K562 (cell line): ENCODE data around the gene LEPROT. TPM values are rescaled to one million over a fixed set of nuclear protein-coding genes. Genes with fewer than 3 reads are reported as not detected.

Experiments used
- ATAC-seq: fragments of 200-7000 bp; cut with Tn5 transposase; 3 replicates; pipeline ENCODE4 v1.9.1; 2020; ENCODE audit warnings: moderate library complexity
- BruUV-seq: library from RNA; stranded (reverse); fragments of 400-500 nt; replicated peaks from 2 replicates; lab custom pipeline; 2021; lab: Mats Ljungman, UMichigan
- CTCF ChIA-PET: fragments of 300-600 bp; formaldehyde crosslinking; extraction: SDS; loops from one replicate; lab custom pipeline; 2021; ENCODE audit warnings: low intra/inter-chr PET ratio; lab: Yijun Ruan, JAX
- POLR2A ChIA-PET: fragments of 300-600, 350-650 bp; sonication (Branson Sonifier 250); formaldehyde crosslinking; extraction: SDS; loops from one replicate; lab custom pipeline; 2021; ENCODE audit warnings: antibody characterized with exemption, inconsistent platforms; lab: Yijun Ruan, JAX
- DNase-seq, 4 experiments: peaks; one replicate each; pipeline versions ENCODE4 v3.0.0 to v3.0.0-alpha.2; 2011 to 2018; ENCODE audit warnings: low spot score in 3 of 4, mixed read lengths in 3 of 4; ENCODE audit errors: extremely low read depth in 1 of 4
- FAIRE-seq: peaks from 2 replicates; lab custom pipeline; 2011; peaks lifted over from hg19 to GRCh38; lab: Jason Lieb, UNC
- H2AFZ ChIP-seq: 2 replicates; pipeline ENCODE4 v1.6.0; 2011; ENCODE audit warnings: low read depth, low read length, control low read depth, inconsistent platforms
- H3K27ac ChIP-seq: fragments of 200-600 bp; 3 replicates; pipeline ENCODE4 v1.8.0; 2011; ENCODE audit warnings: low read depth, mild to moderate bottlenecking, control low read depth, inconsistent platforms, low read length, moderate library complexity, mixed read lengths; ENCODE audit errors: extremely low read depth
- H3K27me3 ChIP-seq, 2 experiments: fragments of 300-600 bp in 1 of 2; 2 replicates in 1 of 2; 3 replicates in 1 of 2; pipeline versions ENCODE4 v1.6.0 to v1.8.0; 2011; ENCODE audit warnings: inconsistent platforms in 2 of 2, low read length in 2 of 2, mild to moderate bottlenecking in 1 of 2, mixed read lengths in 1 of 2, moderate library complexity in 1 of 2; ENCODE audit not compliant: control insufficient read depth in 2 of 2, insufficient read depth in 2 of 2
- H3K36me3 ChIP-seq: fragments of 300-600 bp; 3 replicates; pipeline ENCODE4 v1.8.0; 2011; ENCODE audit warnings: mild to moderate bottlenecking, low read length, inconsistent platforms; ENCODE audit not compliant: control insufficient read depth, insufficient read depth
- H3K4me1 ChIP-seq, 2 experiments: fragments of 200-600 bp in 1 of 2; replicated peaks in 1 of 2; 2 replicates in 1 of 2; 3 replicates in 1 of 2; pipeline versions ENCODE4 v1.5.1 to v1.8.0; 2011; ENCODE audit warnings: inconsistent platforms in 2 of 2, low read length in 2 of 2, mild to moderate bottlenecking in 1 of 2, mixed read lengths in 1 of 2, moderate library complexity in 1 of 2; ENCODE audit not compliant: control insufficient read depth in 2 of 2, insufficient read depth in 2 of 2
- H3K4me2 ChIP-seq: 2 replicates; pipeline ENCODE4 v1.6.1; 2011; ENCODE audit warnings: low read length, control low read depth, inconsistent platforms, mixed read lengths; ENCODE audit not compliant: insufficient read depth
- H3K4me3 ChIP-seq: fragments of 200-600 bp; sonication (generic), shearing (Covaris generic); 2 replicates; pipeline ENCODE4 v1.5.1; 2016; ENCODE audit warnings: control low read depth, inconsistent platforms
- H3K79me2 ChIP-seq: fragments of 200-600 bp; 3 replicates; pipeline ENCODE4 v1.8.0; 2011; ENCODE audit warnings: low read length, inconsistent platforms; ENCODE audit not compliant: control insufficient read depth, insufficient read depth
- H3K9ac ChIP-seq, 2 experiments: 2 replicates each; pipeline versions ENCODE4 v1.6.0 to v1.6.1; 2011; ENCODE audit warnings: low read depth in 2 of 2, low read length in 2 of 2, control low read depth in 1 of 2, inconsistent platforms in 1 of 2, mild to moderate bottlenecking in 1 of 2, mixed read lengths in 1 of 2; ENCODE audit not compliant: insufficient read depth in 1 of 2
- H3K9me1 ChIP-seq: one replicate; pipeline ENCODE4 v1.6.0; 2011; ENCODE audit warnings: inconsistent platforms, mild to moderate bottlenecking, low read length, moderate library complexity; ENCODE audit not compliant: control insufficient read depth, insufficient read depth
- H3K9me3 ChIP-seq: replicated peaks from 2 replicates; pipeline ENCODE4 v1.5.1; 2011; ENCODE audit warnings: low read depth, low read length, inconsistent platforms; ENCODE audit not compliant: control insufficient read depth, insufficient read depth
- H4K20me1 ChIP-seq: replicated peaks from 2 replicates; pipeline ENCODE4 v1.6.1; 2011; ENCODE audit warnings: low read length, inconsistent platforms, mixed read lengths; ENCODE audit not compliant: control insufficient read depth, insufficient read depth
- ARID3A ChIP-seq: IDR thresholded peaks from 2 replicates; pipeline ENCODE4 v1.6.1; 2012; ENCODE audit warnings: low read depth, low read length, improper control_type of control experiment, borderline replicate concordance
- CBFA2T3 ChIP-seq: fragments of 450-650 bp; IDR thresholded peaks from 2 replicates; pipeline ENCODE4 v1.6.1; 2017
- CXXC5 ChIP-seq: fragments of 250-450 bp; sonication (Bioruptor Pico); IDR thresholded peaks from 2 replicates; pipeline ENCODE4 v1.8.0; 2022; ENCODE audit warnings: inconsistent platforms, mild to moderate bottlenecking, moderate library complexity
- FOXA3 ChIP-seq, 2 experiments: fragments of 450-650 bp in 1 of 2; sonication (generic) in 1 of 2; formaldehyde crosslinking; IDR thresholded peaks in 1 of 2; conservative IDR thresholded peaks in 1 of 2; 2 replicates each; pipeline versions ENCODE4 v1.4.0 to v1.8.0; 2020 to 2022; ENCODE audit warnings: mild to moderate bottlenecking in 2 of 2, missing genetic modification reagents in 1 of 2
- FOXJ2 ChIP-seq: fragments of 200-800 bp; sonication (Bioruptor generic); IDR thresholded peaks from 2 replicates; pipeline ENCODE4 v1.6.1; 2016; ENCODE audit warnings: missing genetic modification characterization, missing compliant biosample characterization
- HDAC8 ChIP-seq: fragments of 450-650 bp; IDR thresholded peaks from 2 replicates; pipeline ENCODE4 v1.6.1; 2016; ENCODE audit warnings: mild to moderate bottlenecking, missing genetic modification characterization, moderate library complexity, missing compliant biosample characterization
- JUND ChIP-seq, 2 experiments: IDR thresholded peaks; 2 replicates in 1 of 2; 3 replicates in 1 of 2; pipeline ENCODE4 v1.6.1; 2011; ENCODE audit warnings: borderline replicate concordance in 2 of 2, low read depth in 2 of 2, low read length in 2 of 2, improper control_type of control experiment in 1 of 2, missing biosample characterization in 1 of 2, missing genetic modification characterization in 1 of 2, missing genetic modification reagents in 1 of 2
- LARP7 ChIP-seq: fragments of 450-650 bp; IDR thresholded peaks from 2 replicates; pipeline ENCODE4 v1.6.1; 2016
- MBD2 ChIP-seq: sonication (generic); IDR thresholded peaks from 2 replicates; pipeline ENCODE4 v1.6.1; 2016; ENCODE audit warnings: low read depth, borderline replicate concordance
- SP1 ChIP-seq: sonication (generic); formaldehyde crosslinking; IDR thresholded peaks from 2 replicates; pipeline ENCODE4 v1.8.1; 2022; ENCODE audit warnings: mild to moderate bottlenecking, missing genetic modification reagents
- STAT5A ChIP-seq: IDR thresholded peaks from 2 replicates; pipeline ENCODE4 v1.6.1; 2012; ENCODE audit warnings: low read length, inconsistent platforms, borderline replicate concordance
- SUPT5H ChIP-seq: fragments of 450-650 bp; IDR thresholded peaks from 2 replicates; pipeline ENCODE4 v1.6.1; 2016
- TAL1 ChIP-seq: fragments of 450-650 bp; IDR thresholded peaks from 2 replicates; pipeline ENCODE4 v1.6.1; 2016; ENCODE audit warnings: mild to moderate bottlenecking
- TARDBP ChIP-seq: fragments of 450-650 bp; IDR thresholded peaks from 2 replicates; pipeline ENCODE4 v1.6.1; 2016
- TCF3 ChIP-seq: sonication (generic); formaldehyde crosslinking; IDR thresholded peaks from 2 replicates; pipeline ENCODE4 v1.4.0; 2020; ENCODE audit warnings: mild to moderate bottlenecking, missing genetic modification reagents
- UBTF ChIP-seq, 2 experiments: IDR thresholded peaks; 2 replicates each; pipeline ENCODE4 v1.6.1; 2012; ENCODE audit warnings: improper control_type of control experiment in 2 of 2, low read depth in 2 of 2, low read length in 2 of 2, borderline replicate concordance in 1 of 2
- ZFX ChIP-seq: sonication (generic); formaldehyde crosslinking; IDR thresholded peaks from 2 replicates; pipeline ENCODE4 v1.8.0; 2022; ENCODE audit warnings: mild to moderate bottlenecking, missing genetic modification reagents, moderate library complexity
- ZNF507 ChIP-seq: conservative IDR thresholded peaks from 2 replicates; pipeline ENCODE4 v1.6.1; 2017; ENCODE audit warnings: missing genetic modification characterization, missing compliant biosample characterization
- WGBS: fragments of 100-300 bp; shearing (Covaris generic); methylation state at CpG from one replicate; pipeline ENCODE4 v1.1.6; 2016; ENCODE audit warnings: low coverage, mixed read lengths; ENCODE audit not compliant: insufficient coverage; ENCODE audit errors: missing lambda C conversion rate; 5-methylcytosine and 5-hydroxymethylcytosine counted together
- in situ Hi-C: fragments of 300-500 bp; cut with MboI; formaldehyde crosslinking; loops from 4 replicates; pipeline ENCODE4 v1.15.0; 2018; ENCODE audit warnings: inconsistent platforms, mixed read lengths
- intact Hi-C: fragments of 100-400 bp; cut with micrococcal nuclease; formaldehyde crosslinking; loops from 2 replicates; pipeline ENCODE4 v1.14.2; 2022
- polyA plus RNA-seq, 8 experiments: library from polyadenylated mRNA; depleted of rRNA in 4 of 8; stranded (reverse) in 5 of 8; unstranded in 3 of 8; fragments of >200 nt; fragmentation: Nextera tagmentation in 2 of 8; fragmentation: Illumina TruSeq in 1 of 8; extraction: Ambion mirVana in 2 of 8; extraction: Trizol in 1 of 8; gene quantifications; 2 replicates each; pipeline versions ENCODE4 v1.2.1 to v1.2.3, GENCODE V29; 2011 to 2014; ENCODE audit warnings: inconsistent platforms in 1 of 8, missing spikeins in 1 of 8
- total RNA-seq, 7 experiments: library from RNA; depleted of rRNA in 6 of 7; stranded (reverse); fragments of >200 nt in 6 of 7; fragmentation: Illumina TruSeq in 2 of 7; extraction: Trizol in 2 of 7; gene quantifications; 2 replicates each; pipeline versions ENCODE4 v1.2.1 to v1.2.3, GENCODE V29; 2011 to 2021; ENCODE audit warnings: low replicate concordance in 1 of 7

LEPROT gene
- total and polyA plus RNA-seq, 9 of the 15 experiments (the other 6 are each of a cell fraction or from before 2014, with no cell fraction given): 28.1 to 97.5 (median 45.8) TPM

GRCh38 chr1:65469126-65469888 lies 48.8 kb downstream of the LEPROT start:
- POLR2A ChIA-PET: interaction anchor here (1.9 to 2.3 kb wide), 2 partner anchors 10 to 22 kb away, joined by 7 to 13 read pairs; no protein-coding TSS in a partner anchor
- Histone ChIP-seq H3K27ac (peak overlapping the region; percentile 71), H3K79me2 (peaks cover 50% of the 10 kb centered on the region), H2AFZ (peak overlapping the region; percentile 41), H3K27me3 (no peaks in the 10 kb centered on the region), H3K9me3 (peaks cover 6% of the 10 kb centered on the region; the same call in 1 of the 2 replicates), H3K4me1 (peaks cover 7 to 50% of the 10 kb centered on the region in 2 experiments), H3K4me3 (no peak overlapping the region), H3K36me3 (peaks cover 34% of the 10 kb centered on the region), H4K20me1 (no peaks in the 10 kb centered on the region), H3K9me1 (no peaks in the 10 kb centered on the region), H3K4me2 (peak overlapping the region; percentile 66), H3K9ac (peak overlapping the region in 1 of 2 experiments; percentile 47; a peak in 3 of 4 replicates)
- CTCF ChIA-PET: no interaction called here
- FAIRE-seq (peak; percentile 6), DNase-seq (peak in 2 of 4 experiments; percentile 48 to 72), ATAC-seq (peak; percentile 60)
- in situ Hi-C loops: no loop called here
- WGBS: 11% methylated on average over 4 of the region's 4 CpGs
- no TSS peak for BruUV-seq
- intact Hi-C loops: no loop called here
- TF ChIP-seq JUND (IDR thresholded peaks at IDR 0.05; ENCODE audit: borderline replicate concordance, low read depth, low read length) (0 out of 2 replicates have a peak, but pooled peaks have one; percentile 10), JUND (tag; IDR thresholded peaks at IDR 0.05; ENCODE audit: borderline replicate concordance, low read depth, low read length) (no peak; the same call in 2 of the 3 replicates), ARID3A (0 out of 2 replicates have a peak, but pooled peaks have one; percentile 43), LARP7 (no peak), ZFX (CRISPR knock-in tag) (peak; percentile 54), ZNF507 (tag) (no peak), FOXA3 (CRISPR knock-in tag; conservative IDR thresholded peaks at IDR 0.05 in 1 of 2, IDR thresholded peaks at IDR 0.05 in 1 of 2) (0 out of 4 replicates have a peak, but pooled peaks of 1 of the 2 experiments have one; percentile 11), SUPT5H (no peak), TARDBP (no peak), SP1 (CRISPR knock-in tag) (0 out of 2 replicates have a peak, but pooled peaks have one; percentile 18), UBTF (IDR thresholded peaks at IDR 0.05; ENCODE audit: borderline replicate concordance in 1 of 2, low read depth in 2 of 2, low read length in 2 of 2) (no peak), CBFA2T3 (peak; percentile 86), TCF3 (CRISPR knock-in tag) (peak; percentile 62), TAL1 (peak; percentile 64), STAT5A (0 out of 2 replicates have a peak, but pooled peaks have one; percentile 23), FOXJ2 (tag) (peak; percentile 50; the same call in 1 of the 2 replicates), CXXC5 (peak; percentile 50; the same call in 1 of the 2 replicates), MBD2 (0 out of 2 replicates have a peak, but pooled peaks have one; percentile 7), HDAC8 (tag) (no peak)
